Calu3 (cell line): ENCODE data around the gene BCAS3. TPM values are rescaled to one million over a fixed set of nuclear protein-coding genes. Genes with fewer than 3 reads are reported as not detected.

Experiments
- BruUV-seq: library from RNA; stranded (reverse); fragments of 400-500 nt; replicated peaks from 2 replicates; lab custom pipeline; 2021; lab: Mats Ljungman, UMichigan
- CTCF ChIA-PET: fragments of 300-600 bp; sonication (Branson Sonifier 250); formaldehyde crosslinking; loops from one replicate; lab custom pipeline; 2022; ENCODE audit warnings: antibody characterized with exemption; lab: Charles Lee
- DNase-seq: peaks from one replicate; pipeline ENCODE4 v3.0.0; 2022
- H3K27ac Mint-ChIP-seq: one replicate; pipeline ENCODE4 v1.8.0; 2022; ENCODE audit warnings: mixed read lengths; ENCODE audit not compliant: unreplicated experiment
- H3K27me3 Mint-ChIP-seq: one replicate; pipeline ENCODE4 v1.8.0; 2022; ENCODE audit warnings: mixed read lengths; ENCODE audit not compliant: unreplicated experiment
- H3K36me3 Mint-ChIP-seq: one replicate; pipeline ENCODE4 v1.8.0; 2022; ENCODE audit warnings: mild to moderate bottlenecking, moderate library complexity, mixed read lengths; ENCODE audit not compliant: insufficient read depth, unreplicated experiment
- H3K4me1 Mint-ChIP-seq: one replicate; pipeline ENCODE4 v1.8.0; 2022; ENCODE audit warnings: mild to moderate bottlenecking, low read depth, mixed read lengths; ENCODE audit not compliant: unreplicated experiment
- H3K4me3 Mint-ChIP-seq: one replicate; pipeline ENCODE4 v1.8.0; 2022; ENCODE audit warnings: mild to moderate bottlenecking, low read depth, moderate library complexity, mixed read lengths; ENCODE audit not compliant: unreplicated experiment
- H3K9me3 Mint-ChIP-seq: one replicate; pipeline ENCODE4 v1.8.0; 2022; ENCODE audit warnings: low read depth, mixed read lengths; ENCODE audit not compliant: unreplicated experiment
- intact Hi-C: fragments of 100-400 bp; cut with micrococcal nuclease; formaldehyde crosslinking; loops from one replicate; pipeline ENCODE4 v1.10.0; 2022; ENCODE audit not compliant: unreplicated experiment
- total RNA-seq: library from RNA; stranded (reverse); gene quantifications from 2 replicates; pipeline ENCODE4 v1.2.3, GENCODE V29; 2022
- TF ChIP-seq, protein P1 (sequence below): fragments of 200-600 bp; IDR thresholded peaks from one replicate; pipeline ENCODE4 v1.8.0; 2022; ENCODE audit warnings: antibody characterized with exemption; ENCODE audit not compliant: unreplicated experiment

Gene BCAS3
- total RNA-seq, 1 experiment from 2014 or later: 10.9 TPM

DNA sequence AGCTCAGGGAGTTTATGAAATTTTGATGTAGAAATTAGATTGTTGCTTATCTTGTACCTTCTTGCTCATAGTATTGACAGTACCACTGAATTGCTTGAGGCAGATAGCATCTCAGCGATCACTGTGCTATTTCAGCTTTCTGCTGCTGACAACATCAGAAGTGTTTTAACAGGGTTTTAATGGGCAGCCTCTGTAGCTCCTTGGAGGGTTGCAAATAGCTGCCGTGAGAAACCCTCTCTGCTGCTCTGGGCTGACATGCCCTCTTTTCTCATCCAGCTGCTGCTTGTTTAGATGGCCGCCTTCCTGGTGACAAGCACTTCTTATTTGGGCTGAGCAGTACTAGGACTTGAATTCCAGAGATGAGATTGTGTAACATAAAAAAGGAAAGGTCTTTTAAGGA is 541.8 kb downstream of the BCAS3 start:
- Mint-ChIP-seq H3K4me3 (no peak overlapping the region), H3K27ac (no peak overlapping the region), H3K27me3 (peaks cover 11% of the 10 kb centered on the region), H3K9me3 (no peaks in the 10 kb centered on the region), H3K36me3 (no peaks in the 10 kb centered on the region), H3K4me1 (no peaks in the 10 kb centered on the region)
- TF ChIP-seq, protein P1, sequence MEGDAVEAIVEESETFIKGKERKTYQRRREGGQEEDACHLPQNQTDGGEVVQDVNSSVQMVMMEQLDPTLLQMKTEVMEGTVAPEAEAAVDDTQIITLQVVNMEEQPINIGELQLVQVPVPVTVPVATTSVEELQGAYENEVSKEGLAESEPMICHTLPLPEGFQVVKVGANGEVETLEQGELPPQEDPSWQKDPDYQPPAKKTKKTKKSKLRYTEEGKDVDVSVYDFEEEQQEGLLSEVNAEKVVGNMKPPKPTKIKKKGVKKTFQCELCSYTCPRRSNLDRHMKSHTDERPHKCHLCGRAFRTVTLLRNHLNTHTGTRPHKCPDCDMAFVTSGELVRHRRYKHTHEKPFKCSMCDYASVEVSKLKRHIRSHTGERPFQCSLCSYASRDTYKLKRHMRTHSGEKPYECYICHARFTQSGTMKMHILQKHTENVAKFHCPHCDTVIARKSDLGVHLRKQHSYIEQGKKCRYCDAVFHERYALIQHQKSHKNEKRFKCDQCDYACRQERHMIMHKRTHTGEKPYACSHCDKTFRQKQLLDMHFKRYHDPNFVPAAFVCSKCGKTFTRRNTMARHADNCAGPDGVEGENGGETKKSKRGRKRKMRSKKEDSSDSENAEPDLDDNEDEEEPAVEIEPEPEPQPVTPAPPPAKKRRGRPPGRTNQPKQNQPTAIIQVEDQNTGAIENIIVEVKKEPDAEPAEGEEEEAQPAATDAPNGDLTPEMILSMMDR: no peak
- intact Hi-C loops: no loop called here
- no TSS peak for BruUV-seq
- DNase-seq: no peak
- CTCF ChIA-PET: no interaction called here

DNA sequence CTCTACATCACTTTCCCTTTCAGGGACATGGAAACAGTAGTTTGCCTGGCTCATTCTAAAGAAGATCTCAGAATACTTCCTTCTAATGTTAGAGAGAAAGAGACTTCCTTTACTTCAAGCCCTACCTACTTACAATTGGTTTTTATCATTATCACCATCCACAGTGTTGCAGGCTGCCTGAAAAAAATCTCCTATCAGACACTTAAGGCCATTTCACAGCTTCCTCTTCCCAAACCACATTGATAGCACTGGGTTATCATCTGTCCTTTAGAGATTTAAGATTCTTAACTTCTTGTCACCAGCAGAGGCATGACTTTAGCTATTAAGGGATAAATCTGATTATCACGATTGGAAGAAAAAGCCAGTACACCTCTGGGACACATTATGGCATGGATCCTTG is 543.5 kb downstream of the BCAS3 start:
- no peaks in the 10 kb centered on the region for H3K36me3 Mint-ChIP-seq
- no peaks in the 10 kb centered on the region for H3K4me1 Mint-ChIP-seq

DNA sequence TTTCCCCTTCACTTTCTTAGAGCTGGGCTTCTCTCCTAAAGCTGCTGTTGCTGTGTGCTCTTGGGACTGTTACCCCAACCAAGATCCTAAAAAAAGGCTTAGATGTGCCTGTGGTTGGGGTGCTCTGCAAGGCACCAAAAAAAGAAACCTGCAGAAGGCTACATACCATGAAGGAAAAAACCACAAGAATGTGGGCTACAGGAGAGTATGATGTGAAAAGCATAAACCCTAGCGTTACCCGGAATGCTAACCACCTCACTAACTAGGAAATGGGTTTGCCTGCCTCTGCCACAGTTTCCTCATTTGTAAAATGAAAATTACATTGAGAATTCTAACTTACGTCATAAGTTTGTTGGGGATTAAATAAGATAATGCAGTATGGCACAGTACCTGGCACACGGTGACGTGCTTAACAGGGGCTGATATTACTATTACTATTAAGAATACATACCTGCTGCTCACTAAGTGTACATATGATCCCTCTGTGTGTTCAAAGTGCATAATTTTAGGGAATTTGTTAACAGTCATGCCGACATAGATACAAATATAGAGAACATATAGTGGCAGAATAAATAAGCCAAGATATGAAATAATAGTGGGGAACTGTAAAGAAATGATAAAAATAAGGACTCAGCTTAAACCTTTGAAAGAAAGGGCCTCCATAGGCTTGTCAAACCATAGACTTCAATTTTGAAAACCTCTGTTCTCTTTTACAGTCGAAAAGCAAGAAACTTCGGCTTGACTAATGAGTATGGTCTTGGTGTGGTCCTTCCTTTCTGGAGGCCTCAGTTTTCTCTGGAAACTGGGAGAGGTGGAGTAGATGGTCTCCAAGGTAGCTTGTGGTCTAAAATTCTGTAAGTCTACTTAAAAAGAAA is 544.2 kb downstream of the BCAS3 start:
- Mint-ChIP-seq H3K4me3 (no peak overlapping the region), H3K36me3 (no peaks in the 10 kb centered on the region), H3K4me1 (no peaks in the 10 kb centered on the region), H3K9me3 (no peaks in the 10 kb centered on the region), H3K27me3 (peaks cover 11% of the 10 kb centered on the region), H3K27ac (no peak overlapping the region)
- CTCF ChIA-PET: no interaction called here
- no peak for DNase-seq
- no TSS peak for BruUV-seq
- intact Hi-C loops: no loop called here
- TF ChIP-seq, protein P1: no peak

More for the DNA sequence above, 543.5 kb downstream of the BCAS3 start:
- DNase-seq: no peak
- BruUV-seq: no TSS peak
- intact Hi-C loops: no loop called here
- H3K27ac Mint-ChIP-seq: no peak overlapping the region
- no peak overlapping the region for H3K4me3 Mint-ChIP-seq
- TF ChIP-seq, protein P1: no peak
- CTCF ChIA-PET: no interaction called here
- no peaks in the 10 kb centered on the region for H3K9me3 Mint-ChIP-seq
- peaks cover 11% of the 10 kb centered on the region for H3K27me3 Mint-ChIP-seq

DNA sequence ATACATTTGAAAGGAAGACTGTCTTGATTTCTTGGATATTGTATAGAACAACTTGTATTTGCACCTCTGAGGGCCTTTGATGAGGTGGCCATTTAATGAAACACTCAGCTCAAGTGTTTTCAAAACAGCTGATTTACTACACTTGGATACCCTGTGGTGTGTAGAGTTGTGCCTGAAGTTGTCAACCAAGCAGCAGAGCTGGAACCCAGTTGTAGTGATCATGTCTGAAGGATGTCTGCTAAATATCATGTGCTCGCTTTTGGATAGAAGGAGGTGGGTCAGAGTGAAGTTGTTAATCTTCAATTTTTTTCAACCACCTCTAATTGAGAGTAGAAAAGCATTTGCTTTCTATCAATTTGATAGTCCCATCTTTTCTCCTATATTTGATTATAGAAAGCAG is 546.1 kb downstream of the BCAS3 start:
- Mint-ChIP-seq H3K27me3 (peaks cover 11% of the 10 kb centered on the region), H3K36me3 (no peaks in the 10 kb centered on the region), H3K27ac (no peak overlapping the region), H3K9me3 (no peaks in the 10 kb centered on the region), H3K4me3 (no peak overlapping the region), H3K4me1 (no peaks in the 10 kb centered on the region)
- intact Hi-C loops: no loop called here
- DNase-seq: no peak
- CTCF ChIA-PET: interaction anchor here (0.6 kb wide), 1 partner anchor 49 kb away, joined by 10 read pairs; no protein-coding TSS in a partner anchor
- BruUV-seq: no TSS peak
- TF ChIP-seq, protein P1: no peak
